HCT116 (cell line): ENCODE data around the gene CHADL. TPM values are rescaled to one million over a fixed set of nuclear protein-coding genes. Genes with fewer than 3 reads are reported as not detected.

Source experiments
- ATAC-seq: fragments of 200-7000 bp; cut with Tn5 transposase; 2 replicates; pipeline ENCODE4 v1.9.1; 2020; ENCODE audit warnings: mild to moderate bottlenecking, moderate library complexity
- BruUV-seq: library from RNA; stranded (reverse); fragments of 400-500 nt; replicated peaks from 2 replicates; lab custom pipeline; 2021; lab: Mats Ljungman, UMichigan
- CTCF ChIA-PET: fragments of 300-600 bp; sonication (Branson Sonifier 250); formaldehyde crosslinking; loops from one replicate; lab custom pipeline; 2021; ENCODE audit warnings: antibody characterized with exemption; lab: Charles Lee
- POLR2A ChIA-PET: fragments of 300-600, 350-600 bp; sonication (Branson Sonifier 250); formaldehyde crosslinking; loops from one replicate; lab custom pipeline; 2021; ENCODE audit warnings: antibody characterized with exemption; lab: Charles Lee
- RAD21 ChIA-PET, 2 experiments: fragments of 300-600 bp; sonication (Branson Sonifier 250); formaldehyde crosslinking; loops; one replicate each; lab custom pipeline; 2023; ENCODE audit warnings: low total read pairs in 2 of 2; ENCODE audit not compliant: uncharacterized antibody in 2 of 2, unreplicated experiment in 2 of 2, low non-redundant PET in 1 of 2; lab: Charles Lee
- DNase-seq: peaks from one replicate; pipeline ENCODE4 v3.0.0-alpha.2; 2010; ENCODE audit warnings: low read depth, low spot score
- H2AFZ ChIP-seq: fragments of 200-600 bp; shearing (Covaris generic), sonication (generic); 2 replicates; pipeline ENCODE4 v1.6.1; 2017; ENCODE audit warnings: low read depth, mixed run types, mixed read lengths, antibody characterized with exemption, low read length; ENCODE audit not compliant: poor library complexity, severe bottlenecking
- H3K27ac ChIP-seq: 2 replicates; pipeline ENCODE4 v1.5.1; 2012; ENCODE audit warnings: low read depth, low read length
- H3K27me3 ChIP-seq: fragments of 200-600 bp; sonication (generic); 2 replicates; pipeline ENCODE4 v1.6.1; 2016; ENCODE audit warnings: mixed run types, low read length, mixed read lengths; ENCODE audit not compliant: insufficient read depth
- H3K36me3 ChIP-seq, 2 experiments: fragments of 200-500 bp in 1 of 2; fragments of 200-600 bp in 1 of 2; sonication (Bioruptor generic) in 1 of 2; sonication (generic) in 1 of 2; 2 replicates each; pipeline versions ENCODE4 v1.5.1 to v1.6.1; 2014 to 2016; ENCODE audit warnings: low read length in 2 of 2, inconsistent platforms in 1 of 2, mixed read lengths in 1 of 2, mixed run types in 1 of 2; ENCODE audit not compliant: insufficient read depth in 2 of 2, control insufficient read depth in 1 of 2
- H3K4me1 ChIP-seq, 2 experiments: fragments of 200-600 bp in 1 of 2; sonication (generic) in 1 of 2; 2 replicates each; pipeline versions ENCODE4 v1.5.1 to v1.6.1; 2012 to 2017; ENCODE audit warnings: low read length in 2 of 2, inconsistent platforms in 1 of 2, mild to moderate bottlenecking in 1 of 2, mixed read lengths in 1 of 2, mixed run types in 1 of 2, moderate library complexity in 1 of 2; ENCODE audit not compliant: insufficient read depth in 2 of 2, control insufficient read depth in 1 of 2
- H3K4me2 ChIP-seq: fragments of 200-600 bp; sonication (generic); 2 replicates; pipeline ENCODE4 v1.6.1; 2017; ENCODE audit warnings: mixed run types, low read length, mixed read lengths
- H3K4me3 ChIP-seq, 2 experiments: fragments of 200-600 bp in 1 of 2; sonication (generic) in 1 of 2; replicated peaks in 1 of 2; 2 replicates each; pipeline ENCODE4 v1.5.1; 2011 to 2016; ENCODE audit warnings: low read length in 2 of 2, control low read depth in 1 of 2, low read depth in 1 of 2, mild to moderate bottlenecking in 1 of 2, mixed read lengths in 1 of 2, mixed run types in 1 of 2
- H3K79me2 ChIP-seq: fragments of 200-600 bp; sonication (generic); 2 replicates; pipeline ENCODE4 v1.6.1; 2017; ENCODE audit warnings: mild to moderate bottlenecking, mixed run types, low read length, moderate library complexity, mixed read lengths; ENCODE audit not compliant: insufficient read depth
- H3K9ac ChIP-seq: fragments of 200-600 bp; sonication (generic); 2 replicates; pipeline ENCODE4 v1.6.1; 2016; ENCODE audit warnings: low read length, mixed read lengths
- H3K9me2 ChIP-seq: fragments of 200-600 bp; sonication (generic), shearing (Covaris generic); 2 replicates; pipeline ENCODE4 v1.6.1; 2017; ENCODE audit warnings: mixed run types, mild to moderate bottlenecking, moderate library complexity; ENCODE audit not compliant: insufficient read depth
- H3K9me3 ChIP-seq, 2 experiments: fragments of 200-500 bp in 1 of 2; fragments of 200-600 bp in 1 of 2; sonication (Bioruptor generic) in 1 of 2; sonication (generic) in 1 of 2; 2 replicates each; pipeline ENCODE4 v1.6.1; 2014 to 2017; ENCODE audit warnings: low read length in 2 of 2, mixed read lengths in 2 of 2, inconsistent platforms in 1 of 2, low read depth in 1 of 2, mild to moderate bottlenecking in 1 of 2, mixed run types in 1 of 2, moderate library complexity in 1 of 2; ENCODE audit not compliant: control insufficient read depth in 1 of 2, insufficient read depth in 1 of 2
- H4K20me1 ChIP-seq: fragments of 200-600 bp; sonication (generic), shearing (Covaris generic); 2 replicates; pipeline ENCODE4 v1.6.1; 2017; ENCODE audit warnings: mixed run types, mild to moderate bottlenecking, moderate library complexity; ENCODE audit not compliant: insufficient read depth
- CBX3 ChIP-seq: IDR thresholded peaks from 2 replicates; pipeline ENCODE4 v1.6.1; 2012; ENCODE audit warnings: low read depth
- CEBPB ChIP-seq: IDR thresholded peaks from 2 replicates; pipeline ENCODE4 v1.6.1; 2012; ENCODE audit warnings: low read depth
- EGR1 ChIP-seq: IDR thresholded peaks from 2 replicates; pipeline ENCODE4 v1.6.1; 2012; ENCODE audit warnings: low read depth
- ELF1 ChIP-seq: IDR thresholded peaks from 2 replicates; pipeline ENCODE4 v1.6.1; 2012; ENCODE audit warnings: low read depth, borderline replicate concordance
- JUND ChIP-seq: IDR thresholded peaks from 2 replicates; pipeline ENCODE4 v1.6.1; 2012
- MAX ChIP-seq: IDR thresholded peaks from 2 replicates; pipeline ENCODE4 v1.6.1; 2012
- POLR2AphosphoS5 ChIP-seq: IDR thresholded peaks from 2 replicates; pipeline ENCODE4 v1.6.1; 2011; ENCODE audit warnings: mild to moderate bottlenecking, low read depth, low read length, moderate library complexity
- RAD21 ChIP-seq: IDR thresholded peaks from 2 replicates; pipeline ENCODE4 v1.6.1; 2012; ENCODE audit warnings: low read depth, mild to moderate bottlenecking
- SIN3A ChIP-seq: IDR thresholded peaks from 2 replicates; pipeline ENCODE4 v1.6.1; 2012; ENCODE audit warnings: low read depth
- SP1 ChIP-seq: IDR thresholded peaks from 2 replicates; pipeline ENCODE4 v1.6.1; 2012; ENCODE audit warnings: low read depth
- SRF ChIP-seq: IDR thresholded peaks from 2 replicates; pipeline ENCODE4 v1.6.1; 2012; ENCODE audit warnings: low read depth
- TCF7L2 ChIP-seq: IDR thresholded peaks from 2 replicates; pipeline ENCODE4 v1.7.0; 2011; ENCODE audit warnings: borderline replicate concordance, inconsistent platforms; ENCODE audit not compliant: insufficient read depth, insufficient read length; ENCODE audit errors: extremely low read depth
- ZFX ChIP-seq: fragments of 450-650 bp; IDR thresholded peaks from 2 replicates; pipeline ENCODE4 v1.6.1; 2017
- ZNF274 ChIP-seq: fragments of 200-500 bp; sonication (Bioruptor generic); IDR thresholded peaks from 2 replicates; pipeline ENCODE4 v1.6.1; 2014; ENCODE audit warnings: mild to moderate bottlenecking, low read depth, low read length, inconsistent platforms
- intact Hi-C: fragments of 100-400 bp; cut with micrococcal nuclease; formaldehyde crosslinking; loops from 2 replicates; pipeline ENCODE4 v1.10.0; 2022
- total RNA-seq: library from RNA; stranded (reverse); gene quantifications from one replicate; pipeline ENCODE4 v1.2.1, GENCODE V29; 2021; ENCODE audit not compliant: unreplicated experiment
- TF ChIP-seq, protein P1 (sequence below), 3 experiments: fragments of 200-600 bp in 1 of 3; sonication (generic) in 1 of 3; IDR thresholded peaks in 2 of 3; conservative IDR thresholded peaks in 1 of 3; 2 replicates each; pipeline ENCODE4 v1.5.1; 2012 to 2017; ENCODE audit warnings: low read depth in 2 of 3, low read length in 2 of 3, antibody characterized with exemption in 1 of 3, borderline replicate concordance in 1 of 3, control low read depth in 1 of 3, mild to moderate bottlenecking in 1 of 3, mixed read lengths in 1 of 3, mixed run types in 1 of 3, moderate library complexity in 1 of 3; ENCODE audit not compliant: insufficient read depth in 1 of 3

The CHADL gene
- total RNA-seq, 1 experiment from 2014 or later, result 0.47 TPM

- TF ChIP-seq MAX, result no peak
Measured at GRCh38 chr22:41223535-41223934, 17.2 kb downstream of the CHADL start (continued).

DNA sequence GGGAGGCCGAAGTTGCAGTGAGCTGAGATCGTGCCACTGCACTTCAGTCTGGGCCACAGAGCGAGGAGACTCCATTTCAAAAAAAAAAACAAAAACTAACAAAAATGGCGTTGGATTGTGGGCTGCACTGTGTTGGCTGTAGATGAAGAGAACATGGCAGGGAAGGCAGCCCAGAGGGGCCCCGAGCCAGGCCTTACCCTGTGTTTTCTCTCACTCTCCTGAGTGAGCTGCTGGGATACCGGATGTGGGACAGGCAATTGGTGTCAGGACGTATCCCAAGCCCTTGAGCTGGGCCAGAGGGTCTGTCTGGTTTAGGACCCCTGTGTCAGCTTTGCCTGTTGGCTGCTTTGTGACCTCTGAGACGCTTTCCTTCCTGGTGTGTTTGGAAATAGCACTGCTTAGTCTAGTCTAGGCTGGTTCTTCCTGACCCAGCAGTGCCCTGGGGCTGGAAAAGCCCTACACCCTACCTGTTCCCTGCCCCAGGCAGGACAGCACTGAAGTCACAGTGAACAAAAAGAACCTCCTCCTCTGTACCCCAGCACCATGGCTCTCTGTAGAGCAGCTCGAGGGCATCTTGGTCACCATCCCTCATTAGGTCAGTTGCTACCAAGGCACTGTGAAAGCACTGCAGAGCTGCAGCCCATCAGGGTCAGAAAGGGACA is 17.8 kb downstream of the CHADL start:
- H3K36me3 ChIP-seq, result peaks cover 0 to 5% of the 10 kb centered on the region in 2 experiments; a peak in 3 of 4 replicates
- H3K9me2 ChIP-seq, result no peaks in the 10 kb centered on the region
- ATAC-seq (no peak), DNase-seq (no peak)
- intact Hi-C loops, result no loop called here
- no peak overlapping the region for H3K4me3 ChIP-seq
- no peaks in the 10 kb centered on the region for H3K27me3 ChIP-seq
- no peak overlapping the region for H3K27ac ChIP-seq
- no peaks in the 10 kb centered on the region for H3K9me3 ChIP-seq
- BruUV-seq, result no TSS peak
- no peaks in the 10 kb centered on the region for H3K4me1 ChIP-seq
- CTCF ChIA-PET, result no interaction called here
- TF ChIP-seq, protein P1, sequence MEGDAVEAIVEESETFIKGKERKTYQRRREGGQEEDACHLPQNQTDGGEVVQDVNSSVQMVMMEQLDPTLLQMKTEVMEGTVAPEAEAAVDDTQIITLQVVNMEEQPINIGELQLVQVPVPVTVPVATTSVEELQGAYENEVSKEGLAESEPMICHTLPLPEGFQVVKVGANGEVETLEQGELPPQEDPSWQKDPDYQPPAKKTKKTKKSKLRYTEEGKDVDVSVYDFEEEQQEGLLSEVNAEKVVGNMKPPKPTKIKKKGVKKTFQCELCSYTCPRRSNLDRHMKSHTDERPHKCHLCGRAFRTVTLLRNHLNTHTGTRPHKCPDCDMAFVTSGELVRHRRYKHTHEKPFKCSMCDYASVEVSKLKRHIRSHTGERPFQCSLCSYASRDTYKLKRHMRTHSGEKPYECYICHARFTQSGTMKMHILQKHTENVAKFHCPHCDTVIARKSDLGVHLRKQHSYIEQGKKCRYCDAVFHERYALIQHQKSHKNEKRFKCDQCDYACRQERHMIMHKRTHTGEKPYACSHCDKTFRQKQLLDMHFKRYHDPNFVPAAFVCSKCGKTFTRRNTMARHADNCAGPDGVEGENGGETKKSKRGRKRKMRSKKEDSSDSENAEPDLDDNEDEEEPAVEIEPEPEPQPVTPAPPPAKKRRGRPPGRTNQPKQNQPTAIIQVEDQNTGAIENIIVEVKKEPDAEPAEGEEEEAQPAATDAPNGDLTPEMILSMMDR (IDR thresholded peaks at IDR 0.05 in 2 of 3, conservative IDR thresholded peaks at IDR 0.05 in 1 of 3; ENCODE audit: borderline replicate concordance in 1 of 3, insufficient read depth in 1 of 3, low read depth in 2 of 3, low read length in 2 of 3), result no peak
- TF ChIP-seq SRF (no peak), MAX (no peak), CBX3 (no peak), ZFX (no peak), SP1 (no peak), RAD21 (no peak), ELF1 (no peak), TCF7L2 (no peak), SIN3A (no peak), POLR2AphosphoS5 (no peak), CEBPB (no peak), JUND (no peak), EGR1 (no peak), ZNF274 (no peak)
- RAD21 ChIA-PET, result interaction anchor here in 1 of 2 experiments (0.6 kb wide), 1 partner anchor 44 kb away, joined by 3 read pairs; no protein-coding TSS in a partner anchor
- no peak overlapping the region for H3K4me2 ChIP-seq
- H2AFZ ChIP-seq, result no peak overlapping the region
- no peak overlapping the region for H3K9ac ChIP-seq
- H4K20me1 ChIP-seq, result no peaks in the 10 kb centered on the region
- POLR2A ChIA-PET, result no interaction called here
- H3K79me2 ChIP-seq, result no peaks in the 10 kb centered on the region
